Suprapubic skin (tissue), 4 donors: ENCODE measurements around the gene POLG. TPM values are rescaled to one million over a fixed set of nuclear protein-coding genes. Genes with fewer than 3 reads are reported as not detected.

Source experiments
- DNase-seq, 2 donors: peaks; one replicate each; pipeline ENCODE4 v3.0.0-alpha.2; 2019; ENCODE audit warnings: low spot score in 2 of 2
- H3K27ac ChIP-seq: fragments of 200-600 bp; sonication (generic); one replicate; pipeline ENCODE4 v1.5.1; 2019
- H3K27me3 ChIP-seq: fragments of 200-600 bp; sonication (generic); one replicate; pipeline ENCODE4 v1.5.1; 2019
- H3K36me3 ChIP-seq: fragments of 200-600 bp; sonication (generic); one replicate; pipeline ENCODE4 v1.5.1; 2019
- H3K4me1 ChIP-seq: fragments of 200-600 bp; sonication (generic); one replicate; pipeline ENCODE4 v1.5.1; 2019
- H3K4me3 ChIP-seq: fragments of 200-600 bp; sonication (generic); one replicate; pipeline ENCODE4 v1.5.1; 2019; ENCODE audit warnings: mild to moderate bottlenecking
- H3K9me3 ChIP-seq: fragments of 200-600 bp; sonication (generic); one replicate; pipeline ENCODE4 v1.5.1; 2019
- CTCF ChIP-seq, 2 donors: fragments of 200-600 bp in 1 of 2; fragments of 450-650 bp in 1 of 2; sonication (generic) in 1 of 2; IDR thresholded peaks; one replicate each; pipeline ENCODE4 v1.5.1; 2016 to 2019; ENCODE audit warnings: antibody characterized with exemption in 2 of 2, mild to moderate bottlenecking in 1 of 2, moderate library complexity in 1 of 2
- EP300 ChIP-seq: sonication (generic); formaldehyde crosslinking; IDR thresholded peaks from one replicate; pipeline ENCODE4 v1.6.1; 2017; ENCODE audit warnings: antibody characterized with exemption
- POLR2A ChIP-seq, 2 donors: fragments of 450-650 bp; IDR thresholded peaks; one replicate each; pipeline ENCODE4 v1.6.1; 2017; ENCODE audit warnings: antibody characterized with exemption in 2 of 2, mild to moderate bottlenecking in 2 of 2, moderate library complexity in 2 of 2
- POLR2AphosphoS5 ChIP-seq, 3 donors: sonication (generic); formaldehyde crosslinking; IDR thresholded peaks; one replicate each; pipeline ENCODE4 v1.6.1; 2017; ENCODE audit warnings: antibody characterized with exemption in 3 of 3
- WGBS: methylation state at CpG from one replicate; pipeline ENCODE4 v1.1.5; 2018; 5-methylcytosine and 5-hydroxymethylcytosine counted together
- total RNA-seq, 4 donors: library from RNA; depleted of rRNA; stranded (reverse); fragments of >200 nt; gene quantifications; one replicate each; pipeline ENCODE4 v1.1.0, GENCODE V29; 2016

POLG gene
- total RNA-seq, 4 donors from 2014 or later = 78.7 to 131 (median 94.6) TPM

- peaks cover 100% of the 10 kb centered on the region for H3K27me3 ChIP-seq
- WGBS = 6% methylated on average over 33 of the region's 34 CpGs
- no peak for DNase-seq
- no peaks in the 10 kb centered on the region for H3K9me3 ChIP-seq
- no peak overlapping the region for H3K4me3 ChIP-seq
- H3K4me1 ChIP-seq = peaks cover 31% of the 10 kb centered on the region
- H3K36me3 ChIP-seq = no peaks in the 10 kb centered on the region
- no peak for TF ChIP-seq EP300
- no peak overlapping the region for H3K27ac ChIP-seq
Measured at GRCh38 chr15:89368566-89369223, 34.1 kb upstream of the POLG start.

GRCh38 chr15:89367485-89368451, 33.1 kb upstream of the POLG start:
- no peaks in the 10 kb centered on the region for H3K9me3 ChIP-seq
- H3K4me1 ChIP-seq = peaks cover 32% of the 10 kb centered on the region
- no peak for TF ChIP-seq POLR2A (IDR thresholded peaks at IDR 0.05)
- no peak for TF ChIP-seq EP300
- TF ChIP-seq CTCF (IDR thresholded peaks at IDR 0.05) = no peak
- TF ChIP-seq POLR2AphosphoS5 (IDR thresholded peaks at IDR 0.05) = no peak
- no peak overlapping the region for H3K4me3 ChIP-seq
- 6% methylated on average over 36 of the region's 90 CpGs for WGBS
- DNase-seq = no peak
- H3K27me3 ChIP-seq = peaks cover 100% of the 10 kb centered on the region
- no peak overlapping the region for H3K27ac ChIP-seq
- no peaks in the 10 kb centered on the region for H3K36me3 ChIP-seq

- peaks cover 41% of the 10 kb centered on the region for H3K4me1 ChIP-seq
- H3K4me3 ChIP-seq = no peak overlapping the region
- WGBS = 18% methylated on average over 20 of the region's 21 CpGs
- H3K27me3 ChIP-seq = peaks cover 100% of the 10 kb centered on the region
- no peaks in the 10 kb centered on the region for H3K36me3 ChIP-seq
- TF ChIP-seq EP300 (no peak), POLR2AphosphoS5 (IDR thresholded peaks at IDR 0.05) (no peak), CTCF (IDR thresholded peaks at IDR 0.05) (no peak), POLR2A (IDR thresholded peaks at IDR 0.05) (no peak)
- DNase-seq = no peak
- H3K9me3 ChIP-seq = no peaks in the 10 kb centered on the region
- H3K27ac ChIP-seq = no peak overlapping the region
Measured at GRCh38 chr15:89366656-89367393, 32.2 kb upstream of the POLG start.

- Histone ChIP-seq H3K27me3 (peaks cover 100% of the 10 kb centered on the region), H3K36me3 (no peaks in the 10 kb centered on the region), H3K4me3 (no peak overlapping the region), H3K9me3 (no peaks in the 10 kb centered on the region), H3K27ac (no peak overlapping the region), H3K4me1 (peaks cover 29% of the 10 kb centered on the region)
- no peak for TF ChIP-seq POLR2AphosphoS5 (IDR thresholded peaks at IDR 0.05)
- no peak for TF ChIP-seq POLR2A (IDR thresholded peaks at IDR 0.05)
- no peak for TF ChIP-seq EP300
- TF ChIP-seq CTCF (IDR thresholded peaks at IDR 0.05) = no peak
- no peak for DNase-seq
- WGBS = 12% methylated on average over 21 of the region's 22 CpGs
Measured at GRCh38 chr15:89365462-89366065, 30.9 kb upstream of the POLG start.

GRCh38 chr15:89364741-89365450, 30.3 kb upstream of the POLG start:
- WGBS = 26% methylated on average over 3 of the region's 13 CpGs
- H3K9me3 ChIP-seq = no peaks in the 10 kb centered on the region
- H3K27ac ChIP-seq = no peak overlapping the region
- H3K36me3 ChIP-seq = no peaks in the 10 kb centered on the region
- TF ChIP-seq POLR2A (IDR thresholded peaks at IDR 0.05) (no peak), EP300 (no peak), POLR2AphosphoS5 (IDR thresholded peaks at IDR 0.05) (no peak), CTCF (IDR thresholded peaks at IDR 0.05) (no peak)
- no peak overlapping the region for H3K4me3 ChIP-seq
- no peak for DNase-seq
- peaks cover 100% of the 10 kb centered on the region for H3K27me3 ChIP-seq
- H3K4me1 ChIP-seq = peaks cover 23% of the 10 kb centered on the region
